Stimulated activated CD8-positive, alpha-beta memory T cell treated with anti-CD3 and anti-CD28 coated beads, Interleukin-2, amount 100 ng/mL, for 48 hours (primary cell): Measurements from ENCODE around the gene UBR1.
"Not testable (repeated sequence)": the region's sequence is repeated elsewhere in the genome, so short reads cannot be mapped to it uniquely, and the experiment has no call there.

ENCODE experiments used
- DNase-seq, 2 donors: peaks; one replicate each; pipeline ENCODE4 v3.0.0-alpha.2; 2020; ENCODE audit warnings: low read depth in 2 of 2

Gene UBR1

GRCh38 chr15:42973114-42973513, 132.7 kb downstream of the UBR1 start:
- DNase-seq = no peak

GRCh38 chr15:42971830-42972229, 134.0 kb downstream of the UBR1 start:
- DNase-seq = no peak

DNA sequence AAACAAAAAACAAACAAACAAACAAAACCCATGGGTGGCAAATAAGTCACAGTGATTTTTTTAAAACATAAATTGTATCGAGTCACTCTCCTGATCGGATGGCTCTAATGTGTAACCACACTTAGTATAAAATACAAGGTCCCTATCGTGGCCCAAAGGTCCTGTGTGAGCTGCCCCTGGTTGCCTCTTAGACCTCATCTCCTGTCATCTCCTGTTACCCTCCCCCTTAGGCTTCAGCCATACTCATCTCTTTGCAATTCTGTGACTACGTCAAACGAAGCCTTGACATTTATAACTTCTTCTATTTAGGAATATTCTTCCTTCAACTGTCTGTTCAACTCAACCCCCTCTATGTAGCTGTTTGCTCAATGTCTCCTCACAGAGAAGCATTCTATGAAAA, 141.4 kb downstream of the UBR1 start:
- DNase-seq = no peak

DNA sequence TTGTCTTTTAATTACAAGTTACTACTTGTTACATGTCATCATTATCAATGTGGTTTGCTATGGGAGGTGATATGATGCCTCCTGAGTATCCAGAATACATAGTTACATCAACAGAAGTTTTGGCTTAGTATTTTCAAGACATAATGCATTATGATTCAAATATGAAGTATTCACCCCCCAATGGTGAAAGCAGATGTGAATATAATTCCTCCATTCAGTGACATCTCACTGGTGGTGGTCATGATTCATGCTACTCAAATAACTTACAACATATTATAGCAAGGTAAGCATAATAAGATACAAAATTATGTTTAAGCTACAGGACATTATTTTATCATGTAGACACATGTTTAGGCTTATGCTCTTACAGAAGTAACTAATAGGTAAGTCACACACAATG, 150.3 kb downstream of the UBR1 start:
- no peak for DNase-seq

GRCh38 chr15:42954291-42954690, 151.5 kb downstream of the UBR1 start:
- no peak for DNase-seq

- DNase-seq = not testable (repeated sequence)
These were observed 156.9 kb downstream of the UBR1 start for GRCh38 chr15:42948898-42949297.

- no peak for DNase-seq
These were observed 165.3 kb downstream of the UBR1 start for GRCh38 chr15:42940527-42940926.

DNA sequence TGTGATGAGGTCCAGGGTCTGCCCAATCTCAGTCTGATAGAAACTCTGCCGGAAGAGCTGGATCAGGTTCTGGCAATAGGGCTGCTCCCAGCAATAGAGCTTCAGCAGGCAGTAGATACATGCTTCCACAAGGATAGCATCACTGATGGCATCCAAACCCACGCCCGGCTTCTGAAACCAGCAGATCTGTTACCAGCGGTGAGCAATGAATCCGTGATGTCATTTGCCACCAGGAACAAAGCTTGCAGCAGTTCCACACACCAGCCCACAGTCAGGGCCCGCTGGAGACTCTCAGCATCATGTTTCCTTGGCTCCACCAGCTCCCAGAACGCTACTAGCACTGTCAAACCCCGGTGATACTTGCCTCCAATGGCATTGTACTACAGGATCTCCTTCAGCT, 166.0 kb downstream of the UBR1 start:
- DNase-seq = no peak

- no peak for DNase-seq
These were observed 168.7 kb downstream of the UBR1 start for GRCh38 chr15:42937143-42937542.

DNA sequence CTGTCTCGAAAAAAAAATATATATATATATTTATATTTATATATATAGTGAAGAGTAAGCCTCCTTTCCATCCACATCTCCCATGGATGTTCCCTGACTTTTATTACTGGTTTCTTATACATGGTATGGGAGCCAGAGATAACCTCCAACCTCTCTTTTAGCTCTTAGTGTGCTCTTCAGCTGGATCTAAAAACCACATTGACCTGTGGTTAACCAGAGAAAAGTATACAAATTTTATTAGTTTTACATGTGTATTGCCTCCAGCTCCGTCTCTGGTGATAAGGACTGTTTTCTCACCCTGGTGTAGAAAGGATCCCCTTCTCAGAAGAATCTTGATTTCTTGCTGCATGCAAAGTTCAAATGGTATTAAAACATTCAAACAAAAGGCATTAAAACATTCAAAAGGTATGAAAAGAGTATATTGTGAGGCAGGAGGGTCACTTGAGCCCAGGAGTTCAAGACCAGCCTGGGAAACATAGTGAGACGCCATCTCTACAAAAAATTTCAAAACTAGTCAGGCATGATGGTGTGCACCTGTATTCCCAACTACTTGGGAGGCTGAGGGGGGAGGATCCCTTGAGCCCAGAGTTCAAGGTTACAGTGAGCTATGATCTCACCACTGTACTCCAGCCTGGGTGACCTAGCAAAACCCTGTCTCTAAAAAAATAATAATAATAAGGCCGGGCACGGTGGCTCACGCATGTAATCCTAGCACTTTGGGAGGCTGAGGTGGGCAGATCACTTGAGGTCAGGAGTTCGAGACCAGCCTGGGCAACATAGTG, 171.8 kb downstream of the UBR1 start:
- DNase-seq = no peak

DNA sequence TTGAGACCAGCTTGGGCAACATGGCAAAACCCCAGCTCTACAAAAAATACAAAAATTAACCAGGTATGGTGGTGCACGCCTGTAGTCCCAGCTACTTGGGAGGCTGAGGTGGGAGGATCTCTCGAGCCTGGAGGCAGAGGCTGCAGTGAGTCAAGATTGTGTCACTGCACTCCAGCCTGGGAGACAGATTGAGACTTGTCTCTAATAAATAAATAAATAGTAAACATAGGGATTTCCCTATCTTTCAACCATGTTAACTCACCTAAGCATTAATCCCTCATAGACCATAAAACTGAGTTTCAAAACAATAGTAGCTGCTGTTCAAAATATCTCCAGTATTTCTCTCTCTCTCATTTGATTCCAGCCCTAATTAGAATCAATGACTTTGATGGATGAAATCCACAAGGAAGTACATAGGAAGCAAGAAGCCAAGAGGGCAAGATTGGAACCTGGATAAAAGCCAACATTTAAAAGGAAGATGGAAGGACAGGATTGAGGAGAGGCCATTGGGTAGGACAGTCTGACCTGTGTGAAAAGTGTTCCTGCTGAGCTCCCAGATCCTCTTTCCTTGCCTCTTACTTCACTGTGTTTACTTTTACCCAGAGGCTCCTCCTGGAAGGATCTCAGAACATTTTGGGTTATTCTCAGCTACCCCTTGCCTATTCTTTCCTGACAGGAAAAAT, 172.9 kb downstream of the UBR1 start:
- DNase-seq = no peak

- no peak for DNase-seq
These were observed 173.9 kb downstream of the UBR1 start for GRCh38 chr15:42931702-42932486.

GRCh38 chr15:42929306-42929848, 176.5 kb downstream of the UBR1 start:
- no peak for DNase-seq

- DNase-seq = no peak
These were observed 184.5 kb downstream of the UBR1 start for GRCh38 chr15:42921342-42921731.

DNA sequence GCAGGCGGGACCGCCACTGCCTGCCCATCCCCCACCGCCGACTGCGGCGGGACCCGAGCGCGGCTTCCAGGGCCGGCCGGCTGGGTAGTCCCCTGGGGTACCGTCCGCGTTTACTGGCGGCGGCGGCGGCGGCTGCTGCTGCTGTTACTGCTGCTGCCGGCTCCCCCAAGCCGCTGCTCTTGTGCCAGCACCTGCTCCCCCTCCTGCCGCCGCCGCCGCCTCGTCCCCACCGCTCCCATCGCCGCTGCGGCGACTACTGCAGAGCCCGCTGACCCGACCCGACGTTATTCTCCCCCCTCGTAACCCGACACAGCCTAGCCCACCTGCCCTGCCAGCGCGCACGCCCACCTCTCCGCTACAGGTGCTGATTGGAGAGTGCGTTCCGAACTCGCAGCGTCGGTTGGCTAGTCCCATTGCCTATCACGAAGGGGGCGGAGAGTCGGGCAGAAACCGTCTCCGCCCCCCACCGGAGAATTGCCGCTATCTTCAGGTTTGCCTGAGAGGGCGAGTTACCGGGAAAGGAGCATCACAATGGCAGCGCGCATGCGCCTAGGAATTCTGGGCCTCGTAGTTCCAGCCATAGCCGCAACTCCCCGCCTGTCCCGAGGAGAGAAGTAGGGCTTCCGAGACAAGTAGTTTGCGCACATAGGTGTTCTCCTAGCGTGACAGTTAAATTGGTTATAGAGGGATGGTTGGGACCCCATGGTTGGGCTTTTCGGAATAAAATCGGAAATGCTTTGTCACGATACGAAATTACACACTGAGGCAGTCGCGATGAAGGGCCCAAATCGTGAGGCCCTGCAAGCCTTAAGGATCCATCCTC, 185.1 kb downstream of the UBR1 start, which contains the start of gene TTBK2:
TTBK2 (minus strand) TSS at position 260 of the 823 bp plus-strand sequence. CDS start 42,161 bp downstream, outside the sequence.
- DNase-seq = peak; percentile 92 to 94

DNA sequence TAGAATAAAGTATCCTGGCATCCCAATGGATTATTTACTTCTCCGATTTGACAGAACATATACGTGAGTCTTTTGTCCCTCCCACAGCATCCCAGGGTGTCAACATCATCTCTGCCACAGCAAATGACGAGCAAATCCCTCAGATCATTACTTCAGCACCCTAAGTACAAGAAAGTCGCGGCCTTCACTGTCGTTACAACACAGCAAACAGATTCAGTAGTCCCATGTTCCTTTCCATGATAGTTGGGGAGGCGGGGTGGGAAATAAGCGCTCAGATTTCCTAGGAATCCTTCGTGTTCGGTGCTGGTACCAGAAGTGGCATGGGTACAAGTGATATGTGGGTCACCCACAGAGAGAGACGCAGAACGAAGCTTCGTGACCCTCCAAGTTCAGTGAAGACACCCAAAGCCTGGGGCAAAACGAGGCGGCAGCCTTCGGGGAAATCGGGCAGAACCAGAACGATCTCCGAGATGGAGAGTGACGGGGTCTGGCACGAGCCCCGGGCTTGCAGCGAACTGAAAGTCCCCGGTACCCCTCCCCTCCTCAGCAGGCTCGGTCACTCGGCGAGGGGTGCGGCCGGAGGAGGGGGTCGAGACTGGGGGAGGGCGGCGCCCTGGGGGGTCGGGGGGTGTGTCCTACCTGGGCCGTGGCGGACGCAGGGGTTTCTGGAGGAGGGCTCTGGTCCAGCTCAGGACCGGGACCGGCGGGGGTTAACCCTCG, 185.9 kb downstream of the UBR1 start:
- peak; percentile 9 to 22 for DNase-seq

DNA sequence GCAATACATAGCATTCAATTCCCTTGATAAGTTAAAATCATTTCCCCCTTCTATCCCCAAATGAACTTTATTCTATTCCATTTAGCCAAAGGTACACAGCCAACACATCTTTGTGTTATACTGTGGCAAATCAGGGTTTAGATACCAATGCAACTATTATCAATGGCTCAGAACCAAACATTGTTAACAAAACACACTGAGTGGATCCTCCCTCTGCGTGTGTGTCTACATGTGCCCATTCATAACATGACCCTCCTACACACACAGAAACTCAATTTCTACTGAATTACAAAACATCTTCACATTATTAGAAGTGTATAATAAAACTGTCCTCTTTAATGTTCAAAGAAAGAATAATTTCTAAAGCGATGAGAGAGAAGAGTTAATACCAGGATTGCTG, 186.5 kb downstream of the UBR1 start:
- no peak for DNase-seq

GRCh38 chr15:42918047-42918446, 187.8 kb downstream of the UBR1 start:
- DNase-seq = no peak

DNA sequence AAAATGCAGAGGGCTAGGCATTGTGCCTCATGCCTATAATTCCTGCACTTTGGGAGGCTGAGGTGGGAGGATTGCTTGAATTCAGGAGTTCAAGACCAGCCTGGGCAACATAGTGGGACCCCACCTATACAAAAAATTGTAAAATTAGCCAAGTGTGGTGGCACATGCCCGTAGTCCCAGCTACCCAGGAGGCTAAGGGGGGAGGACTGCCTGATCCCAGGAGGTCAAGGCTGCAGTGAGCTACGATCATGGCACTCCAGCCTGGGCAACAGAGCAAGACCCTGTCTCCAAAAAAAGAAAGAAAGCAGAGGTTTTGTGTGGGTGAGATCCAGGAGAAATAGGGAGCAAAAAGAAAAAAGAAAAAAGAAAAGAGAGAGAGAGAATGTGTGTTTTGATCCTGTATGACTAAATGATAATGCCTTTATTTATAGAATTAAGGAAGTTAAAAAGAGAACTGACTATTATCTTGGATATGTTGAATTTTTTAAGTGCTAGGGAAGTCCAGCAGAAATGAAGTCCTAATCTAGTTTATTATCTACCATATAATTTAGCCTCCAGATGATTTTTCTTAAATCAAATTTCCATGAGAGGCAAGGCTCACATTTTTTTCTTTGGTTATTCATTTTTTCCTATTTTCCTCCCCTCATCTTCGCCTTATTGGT, 190.1 kb downstream of the UBR1 start:
- DNase-seq = no peak
